ENCODE results near the gene SNRNP70. TPM values are rescaled to one million over a fixed set of nuclear protein-coding genes. Genes with fewer than 3 reads are reported as not detected.
A peak's percentile ranks its signal among the peaks of the same experiment; 100 is the strongest.
"Not testable (repeated sequence)": the region's sequence is repeated elsewhere in the genome, so short reads cannot be mapped to it uniquely, and the experiment has no call there.

SNRNP70 gene
- total and polyA plus RNA-seq, 8 donors: 87.9 to 883 (median 161) TPM

GRCh38 chr19:49125025-49125731 is 39.9 kb downstream of the SNRNP70 start:
- ATAC-seq: no peak
- no peak for FAIRE-seq
- no peak overlapping the region for H3K27ac ChIP-seq
- no peak for DNase-seq
- peaks cover 0 to 5% (median 0%) of the 10 kb centered on the region in 3 donors for H3K4me1 ChIP-seq
- H3K27me3 ChIP-seq: no peaks in the 10 kb centered on the region
- H3K4me3 ChIP-seq: no peak overlapping the region
- intact Hi-C loops (cut with DNase I): no loop called here
- no peak for TF ChIP-seq CTCF (IDR thresholded peaks at IDR 0.05)
- no peaks in the 10 kb centered on the region for H3K36me3 ChIP-seq
- no peaks in the 10 kb centered on the region for H3K9me3 ChIP-seq
- WGBS, 2 donors: 51 to 58% methylated on average over 23 of the region's 23 CpGs

GRCh38 chr19:49126575-49126974 is 41.3 kb downstream of the SNRNP70 start:
- 78 to 80% methylated on average over 4 of the region's 4 CpGs for WGBS, 2 donors
- intact Hi-C loops (cut with DNase I): no loop called here
- DNase-seq: no peak

GRCh38 chr19:49127225-49127624 is 42.0 kb downstream of the SNRNP70 start:
- ATAC-seq; H3K9me3 ChIP-seq; FAIRE-seq; H3K27me3 ChIP-seq; DNase-seq; H3K4me1 ChIP-seq; H3K27ac ChIP-seq; H3K36me3 ChIP-seq; intact Hi-C loops (cut with DNase I): not testable (repeated sequence)
- 93 to 94% methylated on average over 12 of the region's 12 CpGs for whole genome bisulfite sequencing, 2 donors
- peak overlapping the region in 1 of 4 donors; percentile 39 for H3K4me3 ChIP-seq

More at GRCh38 chr19:49126575-49126974, 41.3 kb downstream of the SNRNP70 start:
- no peaks in the 10 kb centered on the region for H3K27me3 ChIP-seq
- H3K36me3 ChIP-seq: no peaks in the 10 kb centered on the region
- H3K27ac ChIP-seq: no peak overlapping the region
- ATAC-seq (no peak), FAIRE-seq (no peak)
- H3K4me1 ChIP-seq: peaks cover 0 to 3% (median 0%) of the 10 kb centered on the region in 3 donors
- H3K9me3 ChIP-seq: no peaks in the 10 kb centered on the region
- no peak for TF ChIP-seq CTCF (IDR thresholded peaks at IDR 0.05)
- H3K4me3 ChIP-seq: no peak overlapping the region

- H3K27ac ChIP-seq: peak overlapping the region in 2 of 4 donors; percentile 63 to 65
- peak overlapping the region in 2 of 4 donors; percentile 7 to 39 for H3K4me3 ChIP-seq
- no peaks in the 10 kb centered on the region for H3K9me3 ChIP-seq
- no peak for FAIRE-seq
- peak; percentile 96 to 99 (median 98) for DNase-seq
- H3K4me1 ChIP-seq: peaks cover 0 to 3% (median 0%) of the 10 kb centered on the region in 3 donors
- intact Hi-C loops (cut with DNase I): no loop called here
- ATAC-seq: peak; percentile 98 to 99 (median 98)
- no peak for TF ChIP-seq CTCF (IDR thresholded peaks at IDR 0.05)
- no peaks in the 10 kb centered on the region for H3K36me3 ChIP-seq
- H3K27me3 ChIP-seq: no peaks in the 10 kb centered on the region
- WGBS, 2 donors: 4% methylated on average over 55 to 63 of the region's 63 CpGs
These were observed 42.7 kb downstream of the SNRNP70 start for GRCh38 chr19:49127674-49128544.

GRCh38 chr19:49128545-49129237 is 43.4 kb downstream of the SNRNP70 start:
- no peaks in the 10 kb centered on the region for H3K9me3 ChIP-seq
- peaks cover 0 to 3% (median 0%) of the 10 kb centered on the region in 3 donors for H3K4me1 ChIP-seq
- WGBS, 2 donors: 40 to 50% methylated on average over 15 of the region's 15 CpGs
- FAIRE-seq (no peak), ATAC-seq (no peak), DNase-seq (no peak)
- no peak for TF ChIP-seq CTCF (IDR thresholded peaks at IDR 0.05)
- no peak overlapping the region for H3K27ac ChIP-seq
- H3K36me3 ChIP-seq: no peaks in the 10 kb centered on the region
- H3K27me3 ChIP-seq: no peaks in the 10 kb centered on the region
- peak overlapping the region in 1 of 4 donors; percentile 39 for H3K4me3 ChIP-seq
- intact Hi-C loops (cut with DNase I): no loop called here
